Measurements from ENCODE around the gene TRABD2B. TPM values are rescaled to one million over a fixed set of nuclear protein-coding genes. Genes with fewer than 3 reads are reported as not detected.

Gene TRABD2B
- total RNA-seq, 2 donors from 2014 or later: 3.8 to 10.7 TPM

DNA sequence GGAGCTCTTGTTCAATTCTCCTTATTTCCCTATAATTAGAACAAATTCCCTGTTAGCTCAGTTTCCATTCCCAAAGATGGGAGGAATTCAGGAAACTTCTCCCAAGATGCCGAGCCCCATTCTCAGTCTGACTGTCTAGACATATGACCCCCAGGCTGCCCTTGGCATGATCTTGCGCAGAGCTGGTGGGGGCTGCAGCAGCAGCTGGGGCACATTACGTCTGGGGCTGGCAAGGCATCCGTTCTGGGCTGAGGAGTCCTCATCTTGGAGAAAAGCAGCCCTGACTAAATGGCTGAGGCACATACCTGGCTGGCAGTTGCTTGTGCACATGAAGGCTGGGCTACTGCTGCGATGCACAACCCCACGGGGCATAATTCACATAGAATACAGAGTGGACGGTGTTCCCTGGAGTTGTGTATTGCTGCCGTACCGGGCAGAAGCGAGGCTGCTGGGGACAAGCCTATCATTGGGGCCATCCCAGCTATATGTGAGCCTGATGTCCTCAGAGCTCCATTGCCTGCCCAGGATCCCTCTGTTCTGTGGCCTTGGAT, 36.4 kb upstream of the TRABD2B start:
- Histone ChIP-seq H3K4me3 (no peak overlapping the region), H3K27me3 (replicated peaks; ENCODE audit: insufficient read depth) (no peaks in the 10 kb centered on the region), H3K4me1 (ENCODE audit: control insufficient read depth in 1 of 2, low read depth in 2 of 2) (peaks cover 0 to 10% of the 10 kb centered on the region in 2 donors), H3K36me3 (no peaks in the 10 kb centered on the region), H3K9me3 (no peaks in the 10 kb centered on the region), H3K27ac (peak overlapping the region in 1 of 2 donors; percentile 29)
- DNase-seq (ENCODE audit: low spot score) (no peak), ATAC-seq (ENCODE audit: insufficient number of reproducible peaks, low FRiP score, low read depth) (no peak)
- TF ChIP-seq, protein P1, sequence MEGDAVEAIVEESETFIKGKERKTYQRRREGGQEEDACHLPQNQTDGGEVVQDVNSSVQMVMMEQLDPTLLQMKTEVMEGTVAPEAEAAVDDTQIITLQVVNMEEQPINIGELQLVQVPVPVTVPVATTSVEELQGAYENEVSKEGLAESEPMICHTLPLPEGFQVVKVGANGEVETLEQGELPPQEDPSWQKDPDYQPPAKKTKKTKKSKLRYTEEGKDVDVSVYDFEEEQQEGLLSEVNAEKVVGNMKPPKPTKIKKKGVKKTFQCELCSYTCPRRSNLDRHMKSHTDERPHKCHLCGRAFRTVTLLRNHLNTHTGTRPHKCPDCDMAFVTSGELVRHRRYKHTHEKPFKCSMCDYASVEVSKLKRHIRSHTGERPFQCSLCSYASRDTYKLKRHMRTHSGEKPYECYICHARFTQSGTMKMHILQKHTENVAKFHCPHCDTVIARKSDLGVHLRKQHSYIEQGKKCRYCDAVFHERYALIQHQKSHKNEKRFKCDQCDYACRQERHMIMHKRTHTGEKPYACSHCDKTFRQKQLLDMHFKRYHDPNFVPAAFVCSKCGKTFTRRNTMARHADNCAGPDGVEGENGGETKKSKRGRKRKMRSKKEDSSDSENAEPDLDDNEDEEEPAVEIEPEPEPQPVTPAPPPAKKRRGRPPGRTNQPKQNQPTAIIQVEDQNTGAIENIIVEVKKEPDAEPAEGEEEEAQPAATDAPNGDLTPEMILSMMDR (IDR thresholded peaks at IDR 0.05): no peak

DNA sequence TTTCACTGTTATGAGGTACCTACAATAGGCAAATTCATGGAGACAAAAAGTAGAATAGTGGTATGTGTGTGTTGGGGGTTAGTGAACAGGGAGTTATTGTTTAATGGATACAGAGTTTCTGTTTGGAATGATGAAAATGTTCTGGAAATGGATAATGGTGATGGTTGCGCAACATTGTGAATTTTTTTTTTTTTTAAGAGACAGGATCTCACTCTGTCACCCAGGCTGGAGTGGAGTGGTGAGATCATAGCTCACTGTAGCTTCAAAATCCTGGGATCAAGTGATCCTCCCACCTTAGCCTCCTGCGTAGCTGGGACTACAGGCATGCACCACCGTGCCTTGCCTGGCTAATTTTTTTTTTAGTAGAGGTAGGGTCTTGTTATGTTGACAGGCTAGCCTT, 34.5 kb upstream of the TRABD2B start:
- no peak for DNase-seq (ENCODE audit: low spot score)
- ATAC-seq (ENCODE audit: insufficient number of reproducible peaks, low FRiP score, low read depth): no peak
- TF ChIP-seq, protein P1 (IDR thresholded peaks at IDR 0.05): no peak

DNA sequence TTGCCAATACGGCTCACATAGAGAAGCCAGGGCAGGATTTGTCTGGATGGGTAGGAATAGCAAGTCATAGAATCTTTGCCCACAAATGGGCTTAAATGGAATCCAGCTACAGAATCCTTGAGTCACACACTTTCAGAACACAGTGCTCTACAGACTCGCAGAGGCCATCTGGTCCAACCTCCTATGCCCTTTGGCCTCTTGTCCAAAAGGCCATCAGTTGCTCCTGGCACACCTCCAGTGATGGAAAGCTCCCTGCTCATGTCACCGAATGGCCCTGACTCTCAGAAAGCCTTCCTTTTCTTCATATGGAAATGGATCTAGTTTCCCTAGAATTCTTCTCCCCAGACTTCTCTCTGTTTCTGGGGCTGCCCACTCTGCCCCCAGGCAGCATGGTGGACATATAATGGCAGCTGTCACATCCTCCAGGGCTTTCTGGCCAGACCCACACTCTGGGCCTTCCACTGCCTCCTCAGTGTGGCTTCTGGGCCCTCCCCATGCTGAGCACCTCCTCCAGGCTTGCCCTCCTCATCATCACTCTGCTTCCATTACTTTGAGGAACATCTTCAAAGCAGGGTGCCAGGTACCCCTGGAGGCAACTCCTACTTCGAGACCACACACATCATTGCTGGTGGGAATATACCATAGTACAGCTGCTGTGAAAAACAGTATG, 33.6 kb upstream of the TRABD2B start:
- DNase-seq (ENCODE audit: low spot score) (no peak), ATAC-seq (ENCODE audit: insufficient number of reproducible peaks, low FRiP score, low read depth) (no peak)
- Histone ChIP-seq H3K36me3 (no peaks in the 10 kb centered on the region), H3K27me3 (replicated peaks; ENCODE audit: insufficient read depth) (no peaks in the 10 kb centered on the region), H3K9me3 (no peaks in the 10 kb centered on the region), H3K27ac (no peak overlapping the region), H3K4me3 (no peak overlapping the region), H3K4me1 (ENCODE audit: control insufficient read depth in 1 of 2, low read depth in 2 of 2) (peaks cover 0 to 10% of the 10 kb centered on the region in 2 donors)
- TF ChIP-seq, protein P1 (IDR thresholded peaks at IDR 0.05): no peak

More for the DNA sequence above, 34.5 kb upstream of the TRABD2B start:
- Histone ChIP-seq H3K9me3 (no peaks in the 10 kb centered on the region), H3K4me1 (ENCODE audit: control insufficient read depth in 1 of 2, low read depth in 2 of 2) (peaks cover 0 to 10% of the 10 kb centered on the region in 2 donors), H3K27me3 (replicated peaks; ENCODE audit: insufficient read depth) (no peaks in the 10 kb centered on the region), H3K4me3 (no peak overlapping the region), H3K36me3 (no peaks in the 10 kb centered on the region), H3K27ac (no peak overlapping the region)

DNA sequence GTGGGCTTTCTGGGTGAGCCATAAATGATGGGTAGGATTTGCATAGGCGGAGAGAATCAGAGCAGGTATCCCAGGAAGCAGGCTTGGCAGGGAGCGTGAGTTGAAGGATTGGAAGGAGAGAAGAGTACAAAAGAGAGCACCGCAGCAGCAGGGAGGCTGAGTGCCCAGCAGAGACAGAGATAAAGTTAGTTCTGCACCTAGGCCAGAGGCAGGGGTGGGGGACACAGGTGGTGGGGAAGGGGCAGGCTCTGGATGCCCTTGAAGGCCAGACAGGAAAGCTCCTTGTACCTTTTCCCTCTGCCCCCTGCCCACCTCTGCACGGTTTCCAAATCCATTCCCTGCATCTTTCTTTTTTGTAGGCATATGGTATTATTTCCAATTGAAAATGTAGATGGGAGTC, 33.0 kb upstream of the TRABD2B start:
- Histone ChIP-seq H3K36me3 (no peaks in the 10 kb centered on the region), H3K4me1 (ENCODE audit: control insufficient read depth in 1 of 2, low read depth in 2 of 2) (peaks cover 0 to 10% of the 10 kb centered on the region in 2 donors), H3K4me3 (no peak overlapping the region), H3K9me3 (no peaks in the 10 kb centered on the region), H3K27me3 (replicated peaks; ENCODE audit: insufficient read depth) (no peaks in the 10 kb centered on the region), H3K27ac (no peak overlapping the region)
- no peak for ATAC-seq (ENCODE audit: insufficient number of reproducible peaks, low FRiP score, low read depth)
- TF ChIP-seq, protein P1 (IDR thresholded peaks at IDR 0.05): no peak
- DNase-seq (ENCODE audit: low spot score): no peak

DNA sequence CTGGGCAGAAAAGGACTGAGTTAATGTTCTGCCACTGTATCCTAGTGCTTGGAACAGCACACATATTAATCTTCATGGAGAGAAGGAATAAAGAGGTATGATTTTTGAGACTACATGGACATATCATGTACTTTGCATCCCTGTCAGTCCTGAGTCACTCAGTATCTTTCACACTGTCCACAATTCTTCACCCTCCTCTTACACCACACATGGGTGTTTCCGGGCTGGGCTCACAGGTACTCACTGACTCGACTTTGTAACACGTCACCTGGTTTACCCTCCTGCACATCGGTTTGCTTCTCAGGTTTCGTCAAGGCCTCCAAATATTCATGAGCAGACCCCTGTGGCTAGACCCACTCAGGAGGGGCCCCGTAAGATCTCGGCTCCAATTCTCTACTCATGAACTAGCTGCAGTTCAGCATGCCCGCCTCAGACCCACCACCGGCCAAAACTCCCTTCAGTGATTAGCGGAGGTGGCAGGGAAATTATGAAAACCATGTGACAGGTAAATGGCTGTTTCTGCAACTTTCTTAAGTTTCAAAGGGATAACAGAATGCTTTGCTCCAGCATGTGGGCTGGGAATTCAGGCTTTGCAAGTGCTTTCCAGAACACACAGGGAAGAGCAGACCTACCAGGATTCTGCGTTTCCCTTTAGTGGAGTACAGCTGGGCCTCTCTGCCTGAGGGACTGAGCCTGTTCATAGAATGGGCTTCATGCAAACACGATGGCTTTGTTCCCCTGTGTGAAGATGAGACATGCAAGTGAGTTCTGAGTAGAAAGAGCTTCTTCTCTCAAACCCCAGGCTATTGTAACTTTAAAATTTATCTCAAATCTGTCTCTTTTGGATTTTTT, 31.3 kb upstream of the TRABD2B start:
- H3K36me3 ChIP-seq: no peaks in the 10 kb centered on the region
- no peaks in the 10 kb centered on the region for H3K9me3 ChIP-seq
- TF ChIP-seq, protein P1 (IDR thresholded peaks at IDR 0.05): no peak
- DNase-seq (ENCODE audit: low spot score) (no peak), ATAC-seq (ENCODE audit: insufficient number of reproducible peaks, low FRiP score, low read depth) (no peak)
- H3K4me1 ChIP-seq (ENCODE audit: control insufficient read depth in 1 of 2, low read depth in 2 of 2): peaks cover 0 to 5% of the 10 kb centered on the region in 2 donors
- no peak overlapping the region for H3K27ac ChIP-seq
- H3K4me3 ChIP-seq: no peak overlapping the region
- H3K27me3 ChIP-seq (replicated peaks; ENCODE audit: insufficient read depth): no peaks in the 10 kb centered on the region
